Measurements from ENCODE around the gene EXOC4. TPM values are rescaled to one million over a fixed set of nuclear protein-coding genes. Genes with fewer than 3 reads are reported as not detected.
A peak's percentile ranks its signal among the peaks of the same experiment; 100 is the strongest.
"Not testable (repeated sequence)": the region's sequence is repeated elsewhere in the genome, so short reads cannot be mapped to it uniquely, and the experiment has no call there.

The EXOC4 gene
- total and polyA plus RNA-seq, 2 donors (not counting 1 experiment from before 2014, with no cell fraction given): 79.6 to 158 TPM

GRCh38 chr7:133275008-133275407 is 22.1 kb downstream of the EXOC4 start:
- Histone ChIP-seq H3K36me3 (ENCODE audit: control insufficient read depth, insufficient read depth, low read length) (no peaks in the 10 kb centered on the region), H3K9ac (ENCODE audit: insufficient read depth, low read length) (no peak overlapping the region), H2AFZ (ENCODE audit: low read length) (no peak overlapping the region), H4K20me1 (ENCODE audit: control insufficient read depth, extremely low read depth, insufficient read depth, low read length) (no peaks in the 10 kb centered on the region), H3K4me3 (replicated peaks in 1 of 4; ENCODE audit: control extremely low read depth in 1 of 4, insufficient read depth in 1 of 4, low read depth in 3 of 4, low read length in 4 of 4) (no peak overlapping the region), H3K4me1 (ENCODE audit: control insufficient read depth, extremely low read depth, insufficient read depth, low read length) (no peaks in the 10 kb centered on the region), H3K27ac (ENCODE audit: insufficient read depth, low read length) (no peak overlapping the region), H3K27me3 (ENCODE audit: control insufficient read depth, insufficient read depth, low read length) (no peaks in the 10 kb centered on the region), H3K79me2 (ENCODE audit: control insufficient read depth, insufficient read depth, low read length) (no peaks in the 10 kb centered on the region), H3K9me3 (ENCODE audit: control insufficient read depth, insufficient read depth, low read depth, low read length) (no peaks in the 10 kb centered on the region), H3K4me2 (ENCODE audit: extremely low read depth, insufficient read depth, low read length) (no peak overlapping the region)
- TF ChIP-seq CTCF (conservative IDR thresholded peaks at IDR 0.05 in 1 of 2, IDR thresholded peaks at IDR 0.05 in 1 of 2; ENCODE audit: low read depth in 1 of 2, low read length in 2 of 2) (no peak), EZH2 (IDR thresholded peaks at IDR 0.05; ENCODE audit: low read length, missing control alignments) (no peak)
- no peak for DNase-seq (ENCODE audit: low read depth in 2 of 2)

- TF ChIP-seq CTCF (conservative IDR thresholded peaks at IDR 0.05 in 1 of 2, IDR thresholded peaks at IDR 0.05 in 1 of 2; ENCODE audit: low read depth in 1 of 2, low read length in 2 of 2) (no peak), EZH2 (IDR thresholded peaks at IDR 0.05; ENCODE audit: low read length, missing control alignments) (no peak)
- no peaks in the 10 kb centered on the region for H3K9me3 ChIP-seq (ENCODE audit: control insufficient read depth, insufficient read depth, low read depth, low read length)
- no peak overlapping the region for H3K27ac ChIP-seq (ENCODE audit: insufficient read depth, low read length)
- DNase-seq (ENCODE audit: low read depth in 2 of 2): peak; percentile 38 to 65
- no peaks in the 10 kb centered on the region for H3K36me3 ChIP-seq (ENCODE audit: control insufficient read depth, insufficient read depth, low read length)
- no peaks in the 10 kb centered on the region for H4K20me1 ChIP-seq (ENCODE audit: control insufficient read depth, extremely low read depth, insufficient read depth, low read length)
- H3K4me3 ChIP-seq (replicated peaks in 1 of 4; ENCODE audit: control extremely low read depth in 1 of 4, insufficient read depth in 1 of 4, low read depth in 3 of 4, low read length in 4 of 4): no peak overlapping the region
- H3K9ac ChIP-seq (ENCODE audit: insufficient read depth, low read length): no peak overlapping the region
- no peaks in the 10 kb centered on the region for H3K79me2 ChIP-seq (ENCODE audit: control insufficient read depth, insufficient read depth, low read length)
- no peaks in the 10 kb centered on the region for H3K4me1 ChIP-seq (ENCODE audit: control insufficient read depth, extremely low read depth, insufficient read depth, low read length)
- H3K4me2 ChIP-seq (ENCODE audit: extremely low read depth, insufficient read depth, low read length): no peak overlapping the region
- no peak overlapping the region for H2AFZ ChIP-seq (ENCODE audit: low read length)
- H3K27me3 ChIP-seq (ENCODE audit: control insufficient read depth, insufficient read depth, low read length): no peaks in the 10 kb centered on the region
Measured at GRCh38 chr7:133275446-133276095, 22.7 kb downstream of the EXOC4 start.

- DNase-seq (ENCODE audit: low read depth in 2 of 2); H3K36me3 ChIP-seq (ENCODE audit: control insufficient read depth, insufficient read depth, low read length); H3K27ac ChIP-seq (ENCODE audit: insufficient read depth, low read length); H3K9me3 ChIP-seq (ENCODE audit: control insufficient read depth, insufficient read depth, low read depth, low read length); H3K4me2 ChIP-seq (ENCODE audit: extremely low read depth, insufficient read depth, low read length); H3K79me2 ChIP-seq (ENCODE audit: control insufficient read depth, insufficient read depth, low read length); H3K4me3 ChIP-seq (replicated peaks in 1 of 4; ENCODE audit: control extremely low read depth in 1 of 4, insufficient read depth in 1 of 4, low read depth in 3 of 4, low read length in 4 of 4); H4K20me1 ChIP-seq (ENCODE audit: control insufficient read depth, extremely low read depth, insufficient read depth, low read length); H3K4me1 ChIP-seq (ENCODE audit: control insufficient read depth, extremely low read depth, insufficient read depth, low read length); H3K27me3 ChIP-seq (ENCODE audit: control insufficient read depth, insufficient read depth, low read length); H2AFZ ChIP-seq (ENCODE audit: low read length); H3K9ac ChIP-seq (ENCODE audit: insufficient read depth, low read length): not testable (repeated sequence)
Measured at GRCh38 chr7:133278975-133279374, 26.1 kb downstream of the EXOC4 start.

All from fibroblast of lung (primary cell).